ENCODE data around the gene DDI1.
"Not testable (repeated sequence)": the region's sequence is repeated elsewhere in the genome, so short reads cannot be mapped to it uniquely, and the experiment has no call there.

Gene DDI1

GRCh38 chr11:104043142-104043541, 6.7 kb downstream of the DDI1 start:
- DNase-seq, result no peak

GRCh38 chr11:104043678-104044239, 7.3 kb downstream of the DDI1 start:
- no peak for DNase-seq

- DNase-seq, result no peak
These were observed 9.9 kb downstream of the DDI1 start for GRCh38 chr11:104046331-104046730.

GRCh38 chr11:104046858-104047257, 10.4 kb downstream of the DDI1 start:
- DNase-seq, result not testable (repeated sequence)

GRCh38 chr11:104049116-104049515, 12.7 kb downstream of the DDI1 start:
- DNase-seq, result no peak

- no peak for DNase-seq
These were observed 15.3 kb downstream of the DDI1 start for GRCh38 chr11:104051778-104052177.

GRCh38 chr11:104053743-104054478, 17.5 kb downstream of the DDI1 start:
- DNase-seq, result no peak

GRCh38 chr11:104054911-104055529, 18.6 kb downstream of the DDI1 start:
- DNase-seq, result no peak

- DNase-seq, result no peak
These were observed 19.2 kb downstream of the DDI1 start for GRCh38 chr11:104055596-104055995.

- DNase-seq, result no peak
These were observed 21.5 kb downstream of the DDI1 start for GRCh38 chr11:104057908-104058307.

GRCh38 chr11:104058680-104059079, 22.2 kb downstream of the DDI1 start:
- DNase-seq, result no peak

- no peak for DNase-seq
These were observed 23.8 kb downstream of the DDI1 start for GRCh38 chr11:104060004-104060794.

- DNase-seq, result no peak
These were observed 24.4 kb downstream of the DDI1 start for GRCh38 chr11:104060820-104061219.

GRCh38 chr11:104061853-104062521, 25.5 kb downstream of the DDI1 start:
- DNase-seq, result no peak

GRCh38 chr11:104064034-104064630, 27.7 kb downstream of the DDI1 start:
- DNase-seq, result no peak

GRCh38 chr11:104067534-104067933, 31.1 kb downstream of the DDI1 start:
- DNase-seq, result no peak

GRCh38 chr11:104073950-104074705, 37.7 kb downstream of the DDI1 start:
- no peak for DNase-seq

GRCh38 chr11:104075091-104075490, 38.7 kb downstream of the DDI1 start:
- no peak for DNase-seq

- DNase-seq, result no peak
These were observed 39.3 kb downstream of the DDI1 start for GRCh38 chr11:104075706-104076105.

- DNase-seq, result no peak
These were observed 40.0 kb downstream of the DDI1 start for GRCh38 chr11:104076455-104076854.

GRCh38 chr11:104078245-104078644, 41.8 kb downstream of the DDI1 start:
- DNase-seq, result no peak

GRCh38 chr11:104078995-104079394, 42.6 kb downstream of the DDI1 start:
- no peak for DNase-seq
